Stimulated activated CD4-positive, alpha-beta T cell treated with anti-CD3 and anti-CD28 coated beads, Interleukin-12 subunit alpha, Interleukin-12 subunit beta, amount 100 ng/mL, for 24 hours (primary cell): ENCODE results near the gene MED9.

Experiments
- DNase-seq, 2 experiments: peaks; one replicate each; pipeline ENCODE4 v3.0.0-alpha.2; 2020; ENCODE audit warnings: low read depth in 2 of 2

Gene MED9

GRCh38 chr17:17537311-17538099, 60.7 kb downstream of the MED9 start:
- DNase-seq, result no peak

GRCh38 chr17:17538417-17539391, 61.9 kb downstream of the MED9 start:
- DNase-seq, result no peak

- DNase-seq, result no peak
Measured at GRCh38 chr17:17539591-17539990, 62.8 kb downstream of the MED9 start.

- no peak for DNase-seq
Measured at GRCh38 chr17:17540278-17540906, 63.6 kb downstream of the MED9 start.

- no peak for DNase-seq
Measured at GRCh38 chr17:17540935-17541639, 64.3 kb downstream of the MED9 start.

GRCh38 chr17:17541640-17542001, 64.8 kb downstream of the MED9 start:
- no peak for DNase-seq
